Fibroblast of lung (primary cell): ENCODE results near the gene APEX2.

Source experiments
- EZH2 ChIP-seq: IDR thresholded peaks from 2 replicates; pipeline ENCODE4 v1.5.1; 2012; ENCODE audit warnings: low read length, control low read depth, mild to moderate bottlenecking; ENCODE audit errors: missing control alignments
- TF ChIP-seq, protein P1 (sequence below), 2 donors: IDR thresholded peaks in 1 of 2; conservative IDR thresholded peaks in 1 of 2; 1 replicate in 1 of 2; 2 replicates in 1 of 2; pipeline ENCODE4 v1.5.1; 2011 to 2012; ENCODE audit warnings: low read length in 2 of 2, control low read depth in 1 of 2, inconsistent platforms in 1 of 2, low read depth in 1 of 2, mild to moderate bottlenecking in 1 of 2

DNA sequence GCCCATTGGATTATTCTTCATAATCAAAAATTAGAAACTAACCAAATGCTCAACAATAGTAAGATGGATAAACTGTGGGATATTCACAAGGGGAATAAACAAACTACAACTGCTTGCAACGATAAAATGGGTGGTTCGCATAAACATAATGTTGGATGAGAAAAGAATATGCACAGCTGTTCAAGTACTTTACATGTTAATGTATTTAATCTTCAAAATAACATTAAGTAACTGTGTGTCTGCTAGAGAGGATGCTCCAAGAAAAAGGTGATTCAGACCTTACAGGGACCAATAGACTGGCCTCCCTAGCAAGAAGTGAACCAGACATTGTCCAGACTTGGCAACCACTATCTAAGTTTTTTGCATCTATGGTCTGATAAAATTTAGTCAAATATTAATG lies 8.5 kb upstream of the APEX2 start:
- TF ChIP-seq, protein P1, sequence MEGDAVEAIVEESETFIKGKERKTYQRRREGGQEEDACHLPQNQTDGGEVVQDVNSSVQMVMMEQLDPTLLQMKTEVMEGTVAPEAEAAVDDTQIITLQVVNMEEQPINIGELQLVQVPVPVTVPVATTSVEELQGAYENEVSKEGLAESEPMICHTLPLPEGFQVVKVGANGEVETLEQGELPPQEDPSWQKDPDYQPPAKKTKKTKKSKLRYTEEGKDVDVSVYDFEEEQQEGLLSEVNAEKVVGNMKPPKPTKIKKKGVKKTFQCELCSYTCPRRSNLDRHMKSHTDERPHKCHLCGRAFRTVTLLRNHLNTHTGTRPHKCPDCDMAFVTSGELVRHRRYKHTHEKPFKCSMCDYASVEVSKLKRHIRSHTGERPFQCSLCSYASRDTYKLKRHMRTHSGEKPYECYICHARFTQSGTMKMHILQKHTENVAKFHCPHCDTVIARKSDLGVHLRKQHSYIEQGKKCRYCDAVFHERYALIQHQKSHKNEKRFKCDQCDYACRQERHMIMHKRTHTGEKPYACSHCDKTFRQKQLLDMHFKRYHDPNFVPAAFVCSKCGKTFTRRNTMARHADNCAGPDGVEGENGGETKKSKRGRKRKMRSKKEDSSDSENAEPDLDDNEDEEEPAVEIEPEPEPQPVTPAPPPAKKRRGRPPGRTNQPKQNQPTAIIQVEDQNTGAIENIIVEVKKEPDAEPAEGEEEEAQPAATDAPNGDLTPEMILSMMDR (conservative IDR thresholded peaks at IDR 0.05 in 1 of 2, IDR thresholded peaks at IDR 0.05 in 1 of 2; ENCODE audit: low read depth in 1 of 2, low read length in 2 of 2): no peak
- TF ChIP-seq EZH2: no peak
